ENCODE data around the gene PABPN1.

DNA sequence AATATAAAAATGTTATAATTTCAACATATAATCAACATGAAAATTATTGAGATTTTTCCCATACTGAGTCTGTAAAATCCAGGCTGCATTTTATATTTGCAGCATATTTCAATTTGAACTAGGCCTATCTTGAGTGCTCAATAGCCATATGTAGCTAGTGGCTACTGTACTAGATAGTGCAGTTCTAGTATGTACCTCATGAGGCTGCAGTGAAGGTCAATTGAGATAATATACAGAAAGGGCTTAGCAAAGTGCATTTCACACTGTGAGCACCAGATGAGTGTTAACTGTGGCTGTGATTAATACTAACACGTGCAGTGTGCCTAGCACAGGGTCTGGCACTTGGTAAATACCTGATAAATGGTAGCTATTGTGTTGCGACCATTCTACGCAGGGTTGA, 36.8 kb downstream of the PABPN1 start:
- TF ChIP-seq JUND (IDR thresholded peaks at IDR 0.05) (no peak), TCF7L2 (IDR thresholded peaks at IDR 0.05; ENCODE audit: borderline replicate concordance, extremely low read depth, insufficient read depth, insufficient read length) (no peak), RAD21 (IDR thresholded peaks at IDR 0.05; ENCODE audit: low read depth) (no peak), CEBPB (IDR thresholded peaks at IDR 0.05; ENCODE audit: low read depth) (no peak), EZH2phosphoT487 (IDR thresholded peaks at IDR 0.05; ENCODE audit: borderline replicate concordance) (no peak), EZH2 (IDR thresholded peaks at IDR 0.05) (no peak), ZNF274 (IDR thresholded peaks at IDR 0.05; ENCODE audit: low read depth, low read length) (no peak), YY1 (IDR thresholded peaks at IDR 0.05; ENCODE audit: extremely low read depth, insufficient replicate concordance, low read depth, low read length) (no peak), POLR2A (IDR thresholded peaks at IDR 0.05; ENCODE audit: borderline replicate concordance, extremely low read depth, insufficient read depth, insufficient read length) (no peak)
- TF ChIP-seq, protein P1, sequence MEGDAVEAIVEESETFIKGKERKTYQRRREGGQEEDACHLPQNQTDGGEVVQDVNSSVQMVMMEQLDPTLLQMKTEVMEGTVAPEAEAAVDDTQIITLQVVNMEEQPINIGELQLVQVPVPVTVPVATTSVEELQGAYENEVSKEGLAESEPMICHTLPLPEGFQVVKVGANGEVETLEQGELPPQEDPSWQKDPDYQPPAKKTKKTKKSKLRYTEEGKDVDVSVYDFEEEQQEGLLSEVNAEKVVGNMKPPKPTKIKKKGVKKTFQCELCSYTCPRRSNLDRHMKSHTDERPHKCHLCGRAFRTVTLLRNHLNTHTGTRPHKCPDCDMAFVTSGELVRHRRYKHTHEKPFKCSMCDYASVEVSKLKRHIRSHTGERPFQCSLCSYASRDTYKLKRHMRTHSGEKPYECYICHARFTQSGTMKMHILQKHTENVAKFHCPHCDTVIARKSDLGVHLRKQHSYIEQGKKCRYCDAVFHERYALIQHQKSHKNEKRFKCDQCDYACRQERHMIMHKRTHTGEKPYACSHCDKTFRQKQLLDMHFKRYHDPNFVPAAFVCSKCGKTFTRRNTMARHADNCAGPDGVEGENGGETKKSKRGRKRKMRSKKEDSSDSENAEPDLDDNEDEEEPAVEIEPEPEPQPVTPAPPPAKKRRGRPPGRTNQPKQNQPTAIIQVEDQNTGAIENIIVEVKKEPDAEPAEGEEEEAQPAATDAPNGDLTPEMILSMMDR (IDR thresholded peaks at IDR 0.05 in 2 of 3, conservative IDR thresholded peaks at IDR 0.05 in 1 of 3; ENCODE audit: borderline replicate concordance in 1 of 3, insufficient read depth in 1 of 3, low read depth in 2 of 3, low read length in 2 of 3) = no peak
